Measurements from ENCODE around the gene MAP7D3. TPM values are rescaled to one million over a fixed set of nuclear protein-coding genes. Genes with fewer than 3 reads are reported as not detected.

The MAP7D3 gene
- total and polyA plus RNA-seq, 9 of the 15 experiments (the other 6 are each of a cell fraction or from before 2014, with no cell fraction given) = 9.4 to 27.7 (median 14.0) TPM

DNA sequence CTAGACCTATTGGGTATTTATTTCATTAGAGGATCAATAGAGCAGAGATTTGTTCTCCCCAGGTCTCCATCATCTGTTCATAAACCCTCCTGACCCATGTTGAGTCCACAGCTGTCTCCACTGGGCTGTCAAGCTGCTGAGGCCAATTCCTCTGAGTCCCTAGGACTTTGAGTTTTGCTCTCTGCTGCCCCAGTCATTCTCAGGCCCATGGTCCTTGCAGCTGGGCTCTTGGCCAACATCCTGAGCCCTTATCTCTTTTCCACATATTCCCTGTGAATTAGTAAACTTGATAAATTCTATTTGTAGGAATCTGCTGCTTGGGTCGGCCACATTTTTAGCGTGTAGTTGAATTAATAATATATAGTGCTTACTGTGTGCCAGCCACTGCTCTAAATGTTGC, 62.0 kb downstream of the MAP7D3 start:
- intact Hi-C loops (cut with micrococcal nuclease) = no loop called here
- Histone ChIP-seq H4K20me1 (replicated peaks; ENCODE audit: control insufficient read depth, insufficient read depth, low read length) (no peaks in the 10 kb centered on the region), H2AFZ (ENCODE audit: low read depth, low read length) (no peak overlapping the region), H3K9ac (ENCODE audit: insufficient read depth in 1 of 2, low read depth in 2 of 2, low read length in 2 of 2) (no peak overlapping the region), H3K9me3 (replicated peaks; ENCODE audit: control insufficient read depth, insufficient read depth, low read depth, low read length) (no peaks in the 10 kb centered on the region), H3K79me2 (ENCODE audit: control insufficient read depth, insufficient read depth, low read length) (no peaks in the 10 kb centered on the region), H3K4me3 (no peak overlapping the region), H3K36me3 (ENCODE audit: control insufficient read depth, insufficient read depth, low read length) (no peaks in the 10 kb centered on the region), H3K4me1 (replicated peaks in 1 of 2; ENCODE audit: control insufficient read depth in 2 of 2, insufficient read depth in 2 of 2, low read length in 2 of 2) (no peaks in the 10 kb centered on the region), H3K27ac (ENCODE audit: extremely low read depth, low read depth, low read length) (no peak overlapping the region), H3K4me2 (ENCODE audit: insufficient read depth, low read length) (no peak overlapping the region), H3K9me1 (ENCODE audit: control insufficient read depth, insufficient read depth, low read length) (no peaks in the 10 kb centered on the region), H3K27me3 (ENCODE audit: control insufficient read depth in 2 of 2, insufficient read depth in 2 of 2, low read length in 2 of 2) (peaks cover 0 to 9% of the 10 kb centered on the region in 2 experiments; a peak in 3 of 5 replicates)
- TF ChIP-seq NFIC (IDR thresholded peaks at IDR 0.05) = peak; percentile 23; the same call in 1 of the 2 replicates
- no peak for TF ChIP-seq E2F4 (CRISPR knock-in tag; IDR thresholded peaks at IDR 0.05; ENCODE audit: low read depth)
- ChIA-PET CTCF (ENCODE audit: low intra/inter-chr PET ratio) (no interaction called here), POLR2A (no interaction called here)
- FAIRE-seq (no peak), ATAC-seq (no peak), DNase-seq (ENCODE audit: extremely low read depth in 1 of 4, low spot score in 3 of 4) (peak in 1 of 4 experiments; percentile 13)
- 0% methylated on average over 2 of the region's 2 CpGs for WGBS (ENCODE audit: insufficient coverage, low coverage, missing lambda C conversion rate)
- BruUV-seq (replicated peaks) = no TSS peak
- in situ Hi-C loops (cut with MboI) = no loop called here

DNA sequence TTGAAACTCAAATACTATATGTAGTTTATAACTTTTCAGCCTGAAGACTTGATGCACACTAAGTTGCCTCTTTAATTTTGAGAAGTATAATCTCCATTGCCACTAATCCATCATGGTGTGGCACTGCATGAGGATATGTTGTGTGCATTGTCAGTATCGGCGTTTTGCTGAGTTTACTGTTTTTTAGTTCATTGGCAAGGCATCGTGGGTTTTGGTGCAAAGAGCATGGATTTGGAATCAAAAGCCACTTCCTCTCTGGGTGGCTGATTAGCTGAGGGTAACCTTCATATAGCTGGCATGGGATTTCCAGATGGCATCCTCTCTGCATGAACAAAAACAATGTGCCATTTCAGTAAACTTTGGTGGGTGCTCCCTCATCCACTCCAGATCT, 65.2 kb downstream of the MAP7D3 start:
- ATAC-seq (no peak), DNase-seq (ENCODE audit: extremely low read depth in 1 of 4, low spot score in 3 of 4) (no peak), FAIRE-seq (no peak)
- WGBS (ENCODE audit: insufficient coverage, low coverage, missing lambda C conversion rate) = 0% methylated on average over 3 of the region's 3 CpGs
- Histone ChIP-seq H3K36me3 (ENCODE audit: control insufficient read depth, insufficient read depth, low read length) (no peaks in the 10 kb centered on the region), H3K4me3 (no peak overlapping the region), H2AFZ (ENCODE audit: low read depth, low read length) (no peak overlapping the region), H3K9ac (ENCODE audit: insufficient read depth in 1 of 2, low read depth in 2 of 2, low read length in 2 of 2) (no peak overlapping the region), H3K4me2 (ENCODE audit: insufficient read depth, low read length) (no peak overlapping the region), H3K27me3 (ENCODE audit: control insufficient read depth in 2 of 2, insufficient read depth in 2 of 2, low read length in 2 of 2) (peaks cover 3 to 7% of the 10 kb centered on the region in 2 experiments; a peak in 3 of 5 replicates), H3K4me1 (replicated peaks in 1 of 2; ENCODE audit: control insufficient read depth in 2 of 2, insufficient read depth in 2 of 2, low read length in 2 of 2) (no peaks in the 10 kb centered on the region), H3K27ac (ENCODE audit: extremely low read depth, low read depth, low read length) (no peak overlapping the region), H3K9me1 (ENCODE audit: control insufficient read depth, insufficient read depth, low read length) (no peaks in the 10 kb centered on the region), H3K9me3 (replicated peaks; ENCODE audit: control insufficient read depth, insufficient read depth, low read depth, low read length) (no peaks in the 10 kb centered on the region), H3K79me2 (ENCODE audit: control insufficient read depth, insufficient read depth, low read length) (no peaks in the 10 kb centered on the region), H4K20me1 (replicated peaks; ENCODE audit: control insufficient read depth, insufficient read depth, low read length) (no peaks in the 10 kb centered on the region)
- CTCF ChIA-PET (ENCODE audit: low intra/inter-chr PET ratio) = no interaction called here
- no peak for TF ChIP-seq ZFPM2 (CRISPR knock-in tag; IDR thresholded peaks at IDR 0.05)
- TF ChIP-seq MAFF (IDR thresholded peaks at IDR 0.05; ENCODE audit: low read length) = peak; percentile 34; the same call in 1 of the 2 replicates
- no peak for TF ChIP-seq LARP7 (IDR thresholded peaks at IDR 0.05)
- TF ChIP-seq SAP30 (IDR thresholded peaks at IDR 0.05; ENCODE audit: borderline replicate concordance, insufficient read depth, low read depth, low read length, poor library complexity, severe bottlenecking) = no peak
- TF ChIP-seq HNRNPK (IDR thresholded peaks at IDR 0.05; ENCODE audit: low read depth, low read length, poor library complexity, severe bottlenecking) = no peak
- TF ChIP-seq ZNF316 (IDR thresholded peaks at IDR 0.05) = peak; percentile 52
- peak; percentile 31; the same call in 1 of the 2 replicates for TF ChIP-seq C11orf30 (IDR thresholded peaks at IDR 0.05; ENCODE audit: low read depth)
- POLR2A ChIA-PET = no interaction called here
- no TSS peak for BruUV-seq (replicated peaks)
- in situ Hi-C loops (cut with MboI) (no loop called here), intact Hi-C loops (cut with micrococcal nuclease) (no loop called here)
